ENCODE measurements around the gene TWIST2.

TWIST2 gene

DNA sequence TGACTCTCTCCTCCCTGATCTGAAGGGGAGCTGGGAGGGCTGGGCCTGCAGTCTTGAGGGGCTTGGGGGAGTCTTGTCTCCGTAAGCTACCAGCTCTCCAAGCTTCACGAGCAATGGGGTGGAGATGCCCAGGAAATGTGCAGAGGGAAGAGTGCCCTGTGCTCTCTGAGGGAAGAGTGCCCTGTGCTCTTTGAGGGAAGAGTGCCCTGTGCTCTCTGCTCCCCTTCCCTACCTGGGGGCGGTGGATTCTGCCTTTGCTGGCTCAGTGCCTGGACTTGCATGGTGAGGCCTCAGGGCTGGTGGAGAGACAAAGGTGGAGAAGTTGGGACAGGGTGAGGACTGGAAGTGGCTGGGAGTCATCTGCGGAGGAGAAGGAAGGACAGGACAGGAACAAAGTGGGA is 72.7 kb downstream of the TWIST2 start:
- no peak overlapping the region for H3K9ac ChIP-seq (ENCODE audit: low read depth, low read length, poor library complexity)
- no peak overlapping the region for H3K23ac ChIP-seq (ENCODE audit: low read depth, low read length, poor library complexity)
- no peak overlapping the region for H3K4me2 ChIP-seq (ENCODE audit: insufficient read depth, low read length, poor library complexity, severe bottlenecking)
- no peak overlapping the region for H4K8ac ChIP-seq (ENCODE audit: low read depth, low read length)
- H2BK12ac ChIP-seq (ENCODE audit: low read length) = peak overlapping the region; percentile 97
- peak overlapping the region; percentile 86 for H2AK5ac ChIP-seq (ENCODE audit: low read depth, low read length)
- peak overlapping the region; percentile 61 for H2BK15ac ChIP-seq (ENCODE audit: low read length)
- WGBS, 2 donors (ENCODE audit: extremely low coverage in 2 of 2, insufficient read length in 2 of 2, insufficient replicate concordance in 1 of 2) = no CpG with 5 or more reads among the region's 4 CpGs
- peaks cover 0 to 14% of the 10 kb centered on the region in 2 donors for H3K4me1 ChIP-seq (ENCODE audit: control insufficient read depth in 2 of 2, insufficient read depth in 1 of 2, low read depth in 1 of 2, low read length in 2 of 2)
- no peak overlapping the region for H2BK120ac ChIP-seq (ENCODE audit: low read depth, low read length)
- H3K4ac ChIP-seq (ENCODE audit: low read length) = no peak overlapping the region
- H4K91ac ChIP-seq (ENCODE audit: low read depth, low read length, poor library complexity) = no peak overlapping the region
- H3K18ac ChIP-seq (ENCODE audit: low read length) = peak overlapping the region; percentile 9
- H3K27me3 ChIP-seq (ENCODE audit: control insufficient read depth in 3 of 3, insufficient read depth in 3 of 3, low read depth in 1 of 3, low read length in 3 of 3) = peaks cover 0 to 15% (median 3%) of the 10 kb centered on the region in 3 experiments
- DNase-seq (ENCODE audit: low spot score) = no peak
- no peak overlapping the region for H3K27ac ChIP-seq (replicated peaks; ENCODE audit: low read length)
- no peak overlapping the region for H3K4me3 ChIP-seq (ENCODE audit: low read length in 2 of 2)
- H3K36me3 ChIP-seq (replicated peaks in 1 of 2; ENCODE audit: control insufficient read depth in 2 of 2, insufficient read depth in 2 of 2, low read length in 2 of 2) = no peaks in the 10 kb centered on the region
- no peak overlapping the region for H2AFZ ChIP-seq (ENCODE audit: low read length)
- H3K9me3 ChIP-seq (replicated peaks in 1 of 2; ENCODE audit: control insufficient read depth in 2 of 2, insufficient read depth in 1 of 2, low read depth in 1 of 2, low read length in 2 of 2) = no peaks in the 10 kb centered on the region
- no peak overlapping the region for H3K14ac ChIP-seq (ENCODE audit: low read length)
- no peaks in the 10 kb centered on the region for H3K79me1 ChIP-seq (ENCODE audit: low read depth, low read length)
- no peak overlapping the region for H2BK5ac ChIP-seq (ENCODE audit: low read length)

DNA sequence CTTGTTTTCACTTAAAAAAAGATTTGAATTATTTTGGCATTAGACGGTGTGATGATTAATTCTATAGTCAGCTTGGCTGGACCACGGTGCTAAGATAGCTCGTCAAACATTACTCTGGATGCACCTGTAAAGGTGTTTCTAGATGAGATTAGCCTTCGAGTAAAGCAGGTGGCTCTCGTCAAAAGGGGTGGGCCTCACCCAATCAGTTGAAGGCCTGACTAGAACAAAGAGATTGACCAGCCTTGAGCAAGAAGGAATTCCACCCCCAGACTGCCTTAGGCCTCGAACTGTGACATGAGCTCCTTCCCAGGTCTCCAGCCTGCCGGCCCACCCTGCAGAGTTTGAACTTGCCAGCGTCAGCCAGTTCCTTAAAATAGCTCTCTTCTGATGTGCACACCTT is 73.4 kb downstream of the TWIST2 start:
- WGBS, 2 donors (ENCODE audit: extremely low coverage in 2 of 2, insufficient read length in 2 of 2, insufficient replicate concordance in 1 of 2) = no CpG with 5 or more reads among the region's 8 CpGs
- H3K27me3 ChIP-seq (ENCODE audit: control insufficient read depth in 3 of 3, insufficient read depth in 3 of 3, low read depth in 1 of 3, low read length in 3 of 3) = peaks cover 0 to 20% (median 3%) of the 10 kb centered on the region in 3 experiments
- no peak overlapping the region for H3K27ac ChIP-seq (replicated peaks; ENCODE audit: low read length)
- no peak overlapping the region for H3K18ac ChIP-seq (ENCODE audit: low read length)
- no peak overlapping the region for H2BK12ac ChIP-seq (ENCODE audit: low read length)
- peaks cover 0 to 16% of the 10 kb centered on the region in 2 donors for H3K4me1 ChIP-seq (ENCODE audit: control insufficient read depth in 2 of 2, insufficient read depth in 1 of 2, low read depth in 1 of 2, low read length in 2 of 2)
- H3K9me3 ChIP-seq (replicated peaks in 1 of 2; ENCODE audit: control insufficient read depth in 2 of 2, insufficient read depth in 1 of 2, low read depth in 1 of 2, low read length in 2 of 2) = no peaks in the 10 kb centered on the region
- no peak overlapping the region for H3K4me2 ChIP-seq (ENCODE audit: insufficient read depth, low read length, poor library complexity, severe bottlenecking)
- H3K36me3 ChIP-seq (replicated peaks in 1 of 2; ENCODE audit: control insufficient read depth in 2 of 2, insufficient read depth in 2 of 2, low read length in 2 of 2) = no peaks in the 10 kb centered on the region
- no peak overlapping the region for H3K23ac ChIP-seq (ENCODE audit: low read depth, low read length, poor library complexity)
- H3K4ac ChIP-seq (ENCODE audit: low read length) = no peak overlapping the region
- H3K79me1 ChIP-seq (ENCODE audit: low read depth, low read length) = no peaks in the 10 kb centered on the region
- no peak overlapping the region for H3K9ac ChIP-seq (ENCODE audit: low read depth, low read length, poor library complexity)
- no peak overlapping the region for H2BK5ac ChIP-seq (ENCODE audit: low read length)
- H4K8ac ChIP-seq (ENCODE audit: low read depth, low read length) = no peak overlapping the region
- no peak overlapping the region for H3K4me3 ChIP-seq (ENCODE audit: low read length in 2 of 2)
- no peak overlapping the region for H2BK120ac ChIP-seq (ENCODE audit: low read depth, low read length)
- no peak for DNase-seq (ENCODE audit: low spot score)
- no peak overlapping the region for H3K14ac ChIP-seq (ENCODE audit: low read length)
- H2AFZ ChIP-seq (ENCODE audit: low read length) = no peak overlapping the region
- H2BK15ac ChIP-seq (ENCODE audit: low read length) = no peak overlapping the region
- no peak overlapping the region for H2AK5ac ChIP-seq (ENCODE audit: low read depth, low read length)
- no peak overlapping the region for H4K91ac ChIP-seq (ENCODE audit: low read depth, low read length, poor library complexity)

DNA sequence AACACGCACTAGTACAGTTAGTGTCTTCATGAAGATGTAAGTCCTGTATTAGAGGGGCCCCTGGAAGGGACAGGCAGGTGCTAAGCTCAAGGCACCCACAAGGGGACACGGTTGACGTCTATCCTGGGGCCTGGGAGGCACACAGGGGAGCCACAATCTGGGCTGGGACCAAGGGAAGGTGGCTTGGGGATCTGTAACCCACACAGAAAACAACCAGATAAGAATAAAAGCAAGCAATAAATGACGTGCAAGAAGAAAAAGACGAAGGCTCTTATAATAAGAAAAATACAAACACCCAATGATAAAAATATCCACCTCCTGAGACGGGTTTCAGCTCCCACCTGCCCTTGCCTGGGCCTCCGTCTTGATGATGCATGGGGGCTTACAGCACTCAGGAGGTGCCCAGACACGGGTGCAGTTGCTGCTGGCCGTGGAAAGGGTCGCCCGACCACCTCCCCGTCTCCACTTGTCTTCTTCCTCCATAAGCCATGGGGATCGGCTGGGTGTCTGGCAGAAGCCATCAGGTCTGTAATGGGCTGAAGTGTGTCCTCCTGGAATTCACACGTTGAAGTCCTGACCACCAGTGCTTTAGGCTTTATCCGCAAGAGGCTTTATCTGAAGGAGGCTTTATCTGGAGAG is 73.9 kb downstream of the TWIST2 start:
- H3K4me3 ChIP-seq (ENCODE audit: low read length in 2 of 2) = no peak overlapping the region
- no peak overlapping the region for H3K14ac ChIP-seq (ENCODE audit: low read length)
- no peak overlapping the region for H3K23ac ChIP-seq (ENCODE audit: low read depth, low read length, poor library complexity)
- no peak for DNase-seq (ENCODE audit: low spot score)
- peak overlapping the region; percentile 16 for H2BK12ac ChIP-seq (ENCODE audit: low read length)
- H3K4me1 ChIP-seq (ENCODE audit: control insufficient read depth in 2 of 2, insufficient read depth in 1 of 2, low read depth in 1 of 2, low read length in 2 of 2) = peaks cover 0 to 16% of the 10 kb centered on the region in 2 donors
- H2AFZ ChIP-seq (ENCODE audit: low read length) = no peak overlapping the region
- no CpG with 5 or more reads among the region's 15 CpGs for WGBS, 2 donors (ENCODE audit: extremely low coverage in 2 of 2, insufficient read length in 2 of 2, insufficient replicate concordance in 1 of 2)
- H2BK5ac ChIP-seq (ENCODE audit: low read length) = no peak overlapping the region
- no peaks in the 10 kb centered on the region for H3K36me3 ChIP-seq (replicated peaks in 1 of 2; ENCODE audit: control insufficient read depth in 2 of 2, insufficient read depth in 2 of 2, low read length in 2 of 2)
- H3K27me3 ChIP-seq (ENCODE audit: control insufficient read depth in 3 of 3, insufficient read depth in 3 of 3, low read depth in 1 of 3, low read length in 3 of 3) = peaks cover 0 to 25% (median 3%) of the 10 kb centered on the region in 3 experiments
- no peak overlapping the region for H4K8ac ChIP-seq (ENCODE audit: low read depth, low read length)
- no peak overlapping the region for H3K27ac ChIP-seq (replicated peaks; ENCODE audit: low read length)
- H3K4me2 ChIP-seq (ENCODE audit: insufficient read depth, low read length, poor library complexity, severe bottlenecking) = peak overlapping the region; percentile 12
- peak overlapping the region; percentile 13 for H3K9ac ChIP-seq (ENCODE audit: low read depth, low read length, poor library complexity)
- H2BK120ac ChIP-seq (ENCODE audit: low read depth, low read length) = no peak overlapping the region
- no peaks in the 10 kb centered on the region for H3K9me3 ChIP-seq (replicated peaks in 1 of 2; ENCODE audit: control insufficient read depth in 2 of 2, insufficient read depth in 1 of 2, low read depth in 1 of 2, low read length in 2 of 2)
- H3K79me1 ChIP-seq (ENCODE audit: low read depth, low read length) = no peaks in the 10 kb centered on the region
- no peak overlapping the region for H2AK5ac ChIP-seq (ENCODE audit: low read depth, low read length)
- H3K4ac ChIP-seq (ENCODE audit: low read length) = no peak overlapping the region
- H3K18ac ChIP-seq (ENCODE audit: low read length) = peak overlapping the region; percentile 12
- H2BK15ac ChIP-seq (ENCODE audit: low read length) = no peak overlapping the region
- H4K91ac ChIP-seq (ENCODE audit: low read depth, low read length, poor library complexity) = peak overlapping the region; percentile 12

GRCh38 chr2:238922435-238922834 is 74.5 kb downstream of the TWIST2 start:
- Histone ChIP-seq H3K36me3 (replicated peaks in 1 of 2; ENCODE audit: control insufficient read depth in 2 of 2, insufficient read depth in 2 of 2, low read length in 2 of 2) (no peaks in the 10 kb centered on the region), H2BK15ac (ENCODE audit: low read length) (no peak overlapping the region), H3K23ac (ENCODE audit: low read depth, low read length, poor library complexity) (no peak overlapping the region), H2BK5ac (ENCODE audit: low read length) (peak overlapping the region; percentile 48), H3K9ac (ENCODE audit: low read depth, low read length, poor library complexity) (no peak overlapping the region), H3K4me2 (ENCODE audit: insufficient read depth, low read length, poor library complexity, severe bottlenecking) (no peak overlapping the region), H4K8ac (ENCODE audit: low read depth, low read length) (no peak overlapping the region), H3K27me3 (ENCODE audit: control insufficient read depth in 3 of 3, insufficient read depth in 3 of 3, low read depth in 1 of 3, low read length in 3 of 3) (peaks cover 0 to 26% (median 3%) of the 10 kb centered on the region in 3 experiments), H3K27ac (replicated peaks; ENCODE audit: low read length) (no peak overlapping the region), H2BK120ac (ENCODE audit: low read depth, low read length) (no peak overlapping the region), H2AK5ac (ENCODE audit: low read depth, low read length) (no peak overlapping the region), H3K4ac (ENCODE audit: low read length) (no peak overlapping the region), H2AFZ (ENCODE audit: low read length) (no peak overlapping the region), H3K14ac (ENCODE audit: low read length) (no peak overlapping the region), H3K4me3 (ENCODE audit: low read length in 2 of 2) (no peak overlapping the region), H2BK12ac (ENCODE audit: low read length) (no peak overlapping the region), H3K4me1 (ENCODE audit: control insufficient read depth in 2 of 2, insufficient read depth in 1 of 2, low read depth in 1 of 2, low read length in 2 of 2) (peaks cover 0 to 16% of the 10 kb centered on the region in 2 donors), H3K18ac (ENCODE audit: low read length) (peak overlapping the region; percentile 84), H4K91ac (ENCODE audit: low read depth, low read length, poor library complexity) (no peak overlapping the region), H3K9me3 (replicated peaks in 1 of 2; ENCODE audit: control insufficient read depth in 2 of 2, insufficient read depth in 1 of 2, low read depth in 1 of 2, low read length in 2 of 2) (no peaks in the 10 kb centered on the region), H3K79me1 (ENCODE audit: low read depth, low read length) (no peaks in the 10 kb centered on the region)
- DNase-seq (ENCODE audit: low spot score) = no peak
- WGBS, 2 donors (ENCODE audit: extremely low coverage in 2 of 2, insufficient read length in 2 of 2, insufficient replicate concordance in 1 of 2) = no CpG with 5 or more reads among the region's 9 CpGs

Data from neuronal stem cell (in vitro differentiated cells).